Activated CD4-positive, CD25-positive, alpha-beta regulatory T cell treated with anti-CD3 and anti-CD28 coated beads, Interleukin-2, amount 50 U/mL, for 24 hours (primary cell): ENCODE measurements around the gene CBX2.

ENCODE experiments used
- ATAC-seq, 2 donors: fragments of 150-1000 bp; cut with Tn5 transposase; one replicate each; pipeline ENCODE4 v1.10.0; 2021; ENCODE audit warnings: mild to moderate bottlenecking in 1 of 2, moderate library complexity in 1 of 2

The CBX2 gene

GRCh38 chr17:79814127-79814973 lies 36.4 kb downstream of the CBX2 start:
- ATAC-seq: no peak

DNA sequence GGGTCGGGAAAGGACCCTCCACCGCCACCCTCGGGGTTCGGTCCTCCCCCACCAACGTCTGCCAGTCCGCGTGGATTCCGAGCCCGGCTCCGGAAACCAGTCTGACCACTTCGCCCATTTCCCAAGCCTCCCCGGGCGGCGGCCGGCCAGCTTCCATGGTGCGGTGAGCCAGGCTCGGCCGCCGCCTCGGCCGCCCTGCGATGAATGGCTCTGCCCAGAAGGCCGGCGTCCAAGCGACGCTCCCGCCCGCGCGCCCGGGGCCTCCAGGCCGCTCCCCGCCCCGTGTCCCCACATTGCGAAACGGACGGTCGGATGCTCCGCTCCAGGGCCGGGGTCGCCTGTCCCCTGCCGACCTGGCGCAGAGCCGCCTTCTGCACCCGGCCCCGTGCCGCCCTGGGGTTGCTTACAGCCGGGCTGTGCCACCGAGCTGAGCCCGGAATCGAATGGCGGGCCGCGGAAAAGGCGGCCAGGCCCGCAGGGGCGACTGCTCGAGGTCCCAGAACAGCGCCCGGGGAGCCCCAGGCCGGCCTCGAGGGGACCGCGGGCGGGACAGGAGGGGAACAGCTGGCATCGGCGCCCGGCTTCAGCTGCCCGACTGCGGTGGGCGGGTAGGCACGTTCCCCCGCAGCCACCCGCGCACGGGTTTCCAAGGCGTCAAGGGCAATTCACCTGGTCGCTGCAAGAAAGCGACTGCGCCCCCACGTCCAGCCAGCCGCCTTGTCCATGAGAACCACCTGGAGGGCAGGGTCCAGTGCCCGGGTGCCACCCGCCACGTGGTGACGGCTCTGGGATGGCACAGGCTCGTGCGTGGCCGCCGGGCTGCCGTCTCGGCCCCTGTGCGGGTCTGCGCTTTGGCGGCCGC lies 37.3 kb downstream of the CBX2 start:
- no peak for ATAC-seq

GRCh38 chr17:79815836-79816461 lies 38.0 kb downstream of the CBX2 start:
- no peak for ATAC-seq

DNA sequence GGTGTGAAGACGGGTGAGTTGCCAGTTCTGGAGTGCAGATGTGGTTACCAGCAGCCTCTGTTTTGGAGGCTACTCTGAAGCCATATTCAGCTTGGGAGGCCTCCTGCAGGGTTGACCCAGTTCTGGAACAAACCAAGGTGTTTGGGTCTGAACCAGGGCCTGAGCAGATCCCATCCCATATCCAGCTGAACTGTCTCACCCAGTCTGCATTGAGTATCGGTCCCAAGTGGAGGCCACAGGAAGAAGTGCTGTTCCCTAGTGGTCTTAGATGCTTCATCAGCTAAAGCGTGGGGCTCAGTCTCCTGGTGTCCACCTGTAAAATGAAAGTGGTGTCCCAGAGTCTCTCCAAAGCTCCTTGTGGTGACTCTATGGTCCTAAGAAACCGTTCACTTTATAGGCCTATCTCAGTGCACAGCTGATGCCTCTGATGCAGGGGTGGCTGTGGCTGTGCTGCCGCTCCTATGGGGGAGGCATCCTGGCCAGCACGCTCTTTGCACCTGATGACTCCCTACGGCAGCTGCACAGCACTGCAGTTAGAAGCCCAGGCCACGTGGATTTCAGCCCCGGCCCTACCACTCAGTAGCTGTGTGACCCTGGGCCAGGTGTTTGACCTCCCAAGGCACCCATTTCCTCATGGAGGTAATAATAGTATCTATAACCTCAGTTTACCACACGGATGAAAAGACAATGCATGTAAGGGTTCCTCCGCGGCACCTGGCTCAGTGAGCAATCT lies 40.2 kb downstream of the CBX2 start:
- no peak for ATAC-seq

GRCh38 chr17:79819085-79819484 lies 41.1 kb downstream of the CBX2 start:
- no peak for ATAC-seq

DNA sequence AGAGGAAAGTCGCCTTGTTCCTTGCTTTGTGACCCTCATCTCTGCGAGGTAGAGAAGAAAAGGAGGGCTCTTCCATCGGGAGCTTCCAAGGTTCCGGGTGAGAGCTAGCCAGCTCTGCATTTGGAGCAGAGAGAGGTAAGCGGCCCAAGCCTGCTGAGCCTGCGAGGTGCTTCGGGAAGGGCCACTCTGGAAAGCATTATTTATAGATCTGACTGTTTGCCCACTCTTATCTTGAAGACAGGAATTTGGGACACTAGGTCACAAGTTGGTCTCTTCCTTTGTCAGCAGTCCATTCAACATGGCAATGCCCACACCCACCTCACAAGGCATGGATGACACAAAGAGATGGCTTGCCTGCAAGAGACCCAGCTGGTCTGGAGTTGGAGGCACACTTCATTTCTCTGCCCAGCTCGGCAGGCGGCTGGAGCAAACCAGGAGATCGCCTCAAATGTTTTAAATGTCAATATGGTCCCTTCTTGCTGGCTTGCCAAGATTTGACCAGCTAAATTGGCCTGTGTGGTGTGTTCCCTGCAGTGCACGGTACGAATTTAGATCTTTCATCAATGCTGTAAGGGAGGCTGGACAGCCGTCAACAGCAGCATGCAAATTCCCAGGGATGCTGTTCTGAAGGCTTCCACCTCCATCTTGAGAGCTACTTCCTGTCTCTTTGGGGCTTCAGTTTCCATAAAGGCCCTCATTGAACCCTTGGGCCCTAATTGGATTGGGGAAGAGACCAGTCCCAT lies 41.8 kb downstream of the CBX2 start:
- ATAC-seq: no peak

- ATAC-seq: no peak
Observed at GRCh38 chr17:79820959-79821330, 43.0 kb downstream of the CBX2 start.

- no peak for ATAC-seq
Observed at GRCh38 chr17:79821331-79822095, 43.6 kb downstream of the CBX2 start.

- ATAC-seq: no peak
Observed at GRCh38 chr17:79822583-79823124, 44.7 kb downstream of the CBX2 start.

- ATAC-seq: no peak
Observed at GRCh38 chr17:79824234-79824633, 46.3 kb downstream of the CBX2 start.

DNA sequence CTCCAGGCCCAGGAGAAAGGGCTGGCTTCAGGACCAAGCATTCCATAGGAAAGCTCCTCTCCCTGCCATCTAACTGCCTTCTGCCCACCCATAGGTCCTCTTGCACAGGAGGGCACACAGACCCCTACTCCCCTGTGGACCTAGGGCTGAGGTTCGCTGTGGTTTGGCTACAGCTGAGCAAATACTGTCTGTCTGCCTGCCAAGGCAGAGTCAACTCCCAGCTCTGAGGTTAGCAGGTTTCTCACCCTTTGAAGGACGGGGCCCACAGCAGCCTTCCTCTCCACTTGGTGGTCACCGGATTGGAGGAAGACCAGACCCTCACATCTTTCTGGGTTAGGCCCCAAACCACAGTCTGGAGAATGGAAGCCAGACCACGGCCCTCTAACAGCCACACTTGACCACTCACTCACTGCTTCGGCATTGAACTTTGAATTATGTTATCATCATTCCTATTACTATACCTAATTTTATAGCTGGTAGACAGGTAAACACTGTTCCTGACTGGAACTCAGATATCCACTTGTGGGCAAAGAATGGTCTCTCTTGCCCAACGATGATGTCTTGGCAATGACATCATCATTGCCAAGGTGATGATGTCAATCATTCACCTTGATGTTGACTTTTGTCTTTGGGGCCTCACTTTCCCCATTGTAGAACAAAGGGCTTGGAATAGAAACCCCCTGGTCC lies 47.1 kb downstream of the CBX2 start:
- ATAC-seq: no peak

DNA sequence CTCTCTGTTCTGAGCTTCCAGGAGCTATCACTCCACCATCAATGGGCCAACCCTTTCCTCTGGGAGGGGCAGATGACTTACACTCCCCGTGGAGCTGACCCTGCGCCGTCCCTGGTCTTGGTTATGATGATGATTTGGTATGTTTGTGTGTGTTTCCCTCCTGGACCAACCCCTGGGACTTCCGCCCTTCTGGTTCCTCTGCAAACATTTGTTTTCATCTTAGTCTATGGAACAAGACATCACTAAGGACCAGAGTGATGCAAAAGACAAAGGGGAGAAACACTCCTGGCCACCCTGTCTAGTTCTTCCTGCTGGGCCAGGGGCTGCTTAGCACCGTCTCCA lies 47.6 kb downstream of the CBX2 start:
- no peak for ATAC-seq

- ATAC-seq: no peak
Observed at GRCh38 chr17:79826204-79826680, 48.3 kb downstream of the CBX2 start.

GRCh38 chr17:79826841-79827578 lies 49.1 kb downstream of the CBX2 start:
- ATAC-seq: no peak

- no peak for ATAC-seq
Observed at GRCh38 chr17:79829004-79829403, 51.1 kb downstream of the CBX2 start.

DNA sequence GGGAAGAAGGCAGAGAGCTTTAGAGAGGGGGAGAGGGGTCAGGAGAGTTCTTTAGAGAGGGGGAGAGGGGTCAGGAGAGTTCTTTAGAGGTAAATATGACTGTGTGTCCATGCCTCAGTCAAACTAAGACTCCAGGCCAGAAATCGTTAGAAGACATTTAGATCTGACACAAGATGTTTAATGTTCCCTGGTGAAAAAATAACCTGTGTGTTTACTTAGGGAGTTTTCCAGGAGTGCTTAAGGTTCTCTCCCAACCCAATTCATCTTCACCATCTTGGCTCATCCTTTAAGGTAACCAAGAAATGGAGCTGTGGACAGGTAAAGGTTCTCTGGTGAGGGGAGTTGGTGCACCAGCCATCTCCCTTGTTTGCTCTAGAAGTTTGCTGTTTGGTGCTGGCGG lies 51.5 kb downstream of the CBX2 start:
- no peak for ATAC-seq

DNA sequence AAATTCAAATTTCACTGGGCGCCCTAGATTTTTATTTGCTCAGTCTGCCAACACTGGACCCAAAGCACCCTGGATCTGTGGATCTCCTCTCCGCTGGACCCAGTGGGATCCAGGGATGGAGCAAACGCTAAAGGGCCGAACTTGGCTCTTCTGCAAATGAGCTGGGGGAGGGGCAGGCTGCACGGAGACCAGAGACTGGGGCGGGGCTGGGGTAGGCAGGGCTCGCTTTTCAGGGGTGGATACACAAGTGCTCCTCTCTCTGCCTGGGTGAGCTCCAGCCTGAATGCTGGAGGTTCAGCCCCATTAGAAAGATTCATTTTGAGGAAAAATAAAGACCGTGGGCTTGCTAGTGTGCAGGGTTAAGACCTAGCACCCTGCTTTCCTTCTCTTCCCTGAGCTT lies 52.4 kb downstream of the CBX2 start:
- ATAC-seq: no peak

- ATAC-seq: no peak
Observed at GRCh38 chr17:79830763-79831264, 52.9 kb downstream of the CBX2 start.
